Thymus (tissue), 11 donors: ENCODE measurements around the gene TMEM184B. TPM values are rescaled to one million over a fixed set of nuclear protein-coding genes. Genes with fewer than 3 reads are reported as not detected.
A peak's percentile ranks its signal among the peaks of the same experiment; 100 is the strongest.

ENCODE experiments used
- DNase-seq, 9 donors: peaks; one replicate each; pipeline ENCODE4 v3.0.0-alpha.2; 2013; ENCODE audit warnings: low spot score in 9 of 9, low read depth in 6 of 9, missing footprints in 1 of 9
- H3K27ac ChIP-seq, 2 donors: one replicate each; pipeline ENCODE4 v1.5.1; 2013; ENCODE audit warnings: control low read depth in 1 of 2, low read depth in 1 of 2, low read length in 1 of 2, mild to moderate bottlenecking in 1 of 2, moderate library complexity in 1 of 2
- H3K27me3 ChIP-seq, 2 donors: one replicate each; pipeline ENCODE4 v1.5.1; 2013; ENCODE audit warnings: low read length in 1 of 2; ENCODE audit not compliant: control insufficient read depth in 2 of 2, insufficient read depth in 1 of 2
- H3K36me3 ChIP-seq, 2 donors: one replicate each; pipeline ENCODE4 v1.5.1; 2013; ENCODE audit warnings: low read length in 1 of 2, mild to moderate bottlenecking in 1 of 2, moderate library complexity in 1 of 2; ENCODE audit not compliant: control insufficient read depth in 2 of 2, insufficient read depth in 2 of 2
- H3K4me1 ChIP-seq, 2 donors: one replicate each; pipeline ENCODE4 v1.5.1; 2013; ENCODE audit warnings: low read length in 2 of 2; ENCODE audit not compliant: control insufficient read depth in 2 of 2, insufficient read depth in 2 of 2
- H3K4me3 ChIP-seq, 2 donors: one replicate each; pipeline ENCODE4 v1.5.1; 2013; ENCODE audit warnings: low read length in 2 of 2, control low read depth in 1 of 2, mild to moderate bottlenecking in 1 of 2
- H3K9me3 ChIP-seq, 2 donors: one replicate each; pipeline ENCODE4 v1.5.1; 2013; ENCODE audit warnings: low read length in 1 of 2, mild to moderate bottlenecking in 1 of 2; ENCODE audit not compliant: control insufficient read depth in 2 of 2, insufficient read depth in 1 of 2
- WGBS: extraction: QIAGEN DNeasy Blood & Tissue Kit; methylation state at CpG from one replicate; pipeline ENCODE4 v1.1.7; 2013; 5-methylcytosine and 5-hydroxymethylcytosine counted together
- polyA plus RNA-seq: library from polyadenylated mRNA; stranded (reverse); fragments of 200-250 nt; gene quantifications from one replicate; pipeline ENCODE4 v1.2.3, GENCODE V29; 2013
- total RNA-seq: library from RNA; stranded (reverse); fragments of 120-200 nt; gene quantifications from one replicate; pipeline ENCODE4 v1.2.4, GENCODE V29; 2013
- donor health status: healthy.

TMEM184B gene
- total and polyA plus RNA-seq, 2 donors, result 2.7 to 11.2 TPM

GRCh38 chr22:38228873-38229740 is 43.7 kb downstream of the TMEM184B start:
- peaks cover 18 to 34% of the 10 kb centered on the region in 2 donors for H3K36me3 ChIP-seq
- WGBS, result 94% methylated on average over 14 of the region's 14 CpGs
- DNase-seq, result no peak

GRCh38 chr22:38228326-38228872 is 44.4 kb downstream of the TMEM184B start:
- H3K4me3 ChIP-seq, result no peak overlapping the region
- H3K27me3 ChIP-seq, result no peaks in the 10 kb centered on the region
- 94% methylated on average over 3 of the region's 3 CpGs for WGBS
- peaks cover 18 to 34% of the 10 kb centered on the region in 2 donors for H3K36me3 ChIP-seq
- peaks cover 0 to 14% of the 10 kb centered on the region in 2 donors for H3K4me1 ChIP-seq
- H3K27ac ChIP-seq, result no peak overlapping the region
- DNase-seq, result no peak
- no peaks in the 10 kb centered on the region for H3K9me3 ChIP-seq

More at GRCh38 chr22:38228873-38229740, 43.7 kb downstream of the TMEM184B start:
- no peaks in the 10 kb centered on the region for H3K9me3 ChIP-seq
- H3K27ac ChIP-seq, result no peak overlapping the region
- peaks cover 0 to 11% of the 10 kb centered on the region in 2 donors for H3K4me1 ChIP-seq
- H3K27me3 ChIP-seq, result no peaks in the 10 kb centered on the region
- H3K4me3 ChIP-seq, result no peak overlapping the region

- Histone ChIP-seq H3K9me3 (no peaks in the 10 kb centered on the region), H3K36me3 (peaks cover 14 to 31% of the 10 kb centered on the region in 2 donors), H3K4me3 (no peak overlapping the region), H3K27ac (no peak overlapping the region), H3K4me1 (peaks cover 0 to 18% of the 10 kb centered on the region in 2 donors), H3K27me3 (no peaks in the 10 kb centered on the region)
- DNase-seq, result no peak
- WGBS, result 98% methylated on average over 25 of the region's 25 CpGs
Measured at GRCh38 chr22:38226853-38227649, 45.8 kb downstream of the TMEM184B start.

GRCh38 chr22:38223289-38223960 is 49.4 kb downstream of the TMEM184B start:
- peaks cover 0 to 14% of the 10 kb centered on the region in 2 donors for H3K4me1 ChIP-seq
- no peak overlapping the region for H3K27ac ChIP-seq
- H3K36me3 ChIP-seq, result peaks cover 7 to 28% of the 10 kb centered on the region in 2 donors
- H3K27me3 ChIP-seq, result no peaks in the 10 kb centered on the region
- DNase-seq, result peak in 2 of 9 donors; percentile 37 to 38
- no peak overlapping the region for H3K4me3 ChIP-seq
- H3K9me3 ChIP-seq, result peaks cover 0 to 1% of the 10 kb centered on the region in 2 donors
- WGBS, result 78% methylated on average over 12 of the region's 12 CpGs

GRCh38 chr22:38222797-38223119 is 50.1 kb downstream of the TMEM184B start:
- Histone ChIP-seq H3K4me1 (peaks cover 0 to 19% of the 10 kb centered on the region in 2 donors), H3K4me3 (no peak overlapping the region), H3K36me3 (peaks cover 7 to 28% of the 10 kb centered on the region in 2 donors), H3K27me3 (no peaks in the 10 kb centered on the region), H3K27ac (no peak overlapping the region), H3K9me3 (peaks cover 0 to 1% of the 10 kb centered on the region in 2 donors)
- DNase-seq, result no peak
- WGBS, result 83% methylated on average over 8 of the region's 8 CpGs

GRCh38 chr22:38221908-38222796 is 50.7 kb downstream of the TMEM184B start:
- Histone ChIP-seq H3K27me3 (no peaks in the 10 kb centered on the region), H3K9me3 (peaks cover 0 to 1% of the 10 kb centered on the region in 2 donors), H3K36me3 (peaks cover 4 to 22% of the 10 kb centered on the region in 2 donors), H3K27ac (no peak overlapping the region), H3K4me3 (no peak overlapping the region), H3K4me1 (peaks cover 0 to 19% of the 10 kb centered on the region in 2 donors)
- 94% methylated on average over 25 of the region's 25 CpGs for WGBS
- no peak for DNase-seq

- DNase-seq, result no peak
- peaks cover 4 to 19% of the 10 kb centered on the region in 2 donors for H3K36me3 ChIP-seq
- peaks cover 0 to 1% of the 10 kb centered on the region in 2 donors for H3K9me3 ChIP-seq
- no peak overlapping the region for H3K4me3 ChIP-seq
- WGBS, result 95% methylated on average over 22 of the region's 22 CpGs
- H3K27ac ChIP-seq, result no peak overlapping the region
- peaks cover 0 to 19% of the 10 kb centered on the region in 2 donors for H3K4me1 ChIP-seq
- H3K27me3 ChIP-seq, result no peaks in the 10 kb centered on the region
Measured at GRCh38 chr22:38221407-38221806, 51.4 kb downstream of the TMEM184B start.
